Tibial nerve (tissue), 4 donors: Measurements from ENCODE around the gene ABCC8.

Source experiments
- CTCF ChIP-seq, 5 experiments: fragments of 200-600 bp in 3 of 5; fragments of 450-650 bp in 2 of 5; sonication (generic) in 3 of 5; IDR thresholded peaks; one replicate each; pipeline ENCODE4 v1.5.1; 2016 to 2019; ENCODE audit warnings: antibody characterized with exemption in 5 of 5, mild to moderate bottlenecking in 3 of 5, moderate library complexity in 2 of 5
- EP300 ChIP-seq, 2 donors: sonication (generic); formaldehyde crosslinking; IDR thresholded peaks; one replicate each; pipeline ENCODE4 v1.6.1; 2017; ENCODE audit warnings: antibody characterized with exemption in 2 of 2, mild to moderate bottlenecking in 1 of 2
- POLR2A ChIP-seq, 2 donors: fragments of 450-650 bp; IDR thresholded peaks; one replicate each; pipeline ENCODE4 v1.6.1; 2017; ENCODE audit warnings: antibody characterized with exemption in 2 of 2, mild to moderate bottlenecking in 2 of 2, moderate library complexity in 2 of 2

GRCh38 chr11:17471501-17471900, 5.1 kb downstream of the ABCC8 start:
- TF ChIP-seq CTCF (IDR thresholded peaks at IDR 0.05) (no peak), POLR2A (IDR thresholded peaks at IDR 0.05) (no peak), EP300 (IDR thresholded peaks at IDR 0.05) (no peak)
